GM18909 (cell line): ENCODE data around the gene GMDS.

Experiments
- ATAC-seq: cut with Tn5 transposase; IDR thresholded peaks from one replicate; pipeline ENCODE4 v1.9.1; 2021; ENCODE audit warnings: mild to moderate bottlenecking; ENCODE audit not compliant: unreplicated experiment, poor library complexity

Gene GMDS

DNA sequence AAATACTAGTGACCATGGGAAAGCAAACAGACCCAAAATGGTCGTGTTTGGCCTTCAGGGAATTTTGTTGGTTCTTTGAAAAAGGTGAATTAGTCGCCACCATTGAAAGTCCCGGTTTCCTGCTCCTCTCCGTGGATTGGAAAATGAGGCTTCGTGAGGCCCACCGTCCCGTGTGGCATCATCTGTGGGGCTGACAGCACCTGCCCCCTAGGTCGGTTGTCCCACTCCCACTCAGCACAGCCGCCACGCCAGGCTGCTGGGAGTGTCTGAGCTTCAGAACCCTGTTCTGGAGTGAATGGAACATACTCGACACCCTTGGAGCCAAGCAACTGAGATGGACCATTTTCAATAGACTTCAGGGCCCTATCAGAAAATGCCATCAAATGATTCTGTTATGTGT lies 668.7 kb downstream of the GMDS start:
- no peak for ATAC-seq

DNA sequence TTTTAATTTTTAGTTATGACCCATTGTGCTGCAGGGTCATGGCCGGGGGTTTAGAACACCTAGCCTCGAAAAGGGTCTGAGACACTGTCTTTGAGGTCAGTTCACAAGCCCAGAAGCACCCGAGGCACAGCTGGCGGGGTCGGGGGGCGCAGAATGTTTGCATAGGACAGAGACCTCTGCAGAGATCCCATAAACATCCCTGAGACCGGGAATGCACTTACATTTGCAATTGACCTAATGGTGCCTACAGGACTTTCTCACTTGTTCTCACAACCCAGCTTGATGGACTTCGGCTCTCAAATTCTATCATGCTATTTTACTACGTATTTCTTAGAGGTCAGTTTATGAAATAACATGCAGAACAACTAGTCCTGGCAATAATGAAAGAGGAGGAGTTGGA lies 669.2 kb downstream of the GMDS start:
- no peak for ATAC-seq

DNA sequence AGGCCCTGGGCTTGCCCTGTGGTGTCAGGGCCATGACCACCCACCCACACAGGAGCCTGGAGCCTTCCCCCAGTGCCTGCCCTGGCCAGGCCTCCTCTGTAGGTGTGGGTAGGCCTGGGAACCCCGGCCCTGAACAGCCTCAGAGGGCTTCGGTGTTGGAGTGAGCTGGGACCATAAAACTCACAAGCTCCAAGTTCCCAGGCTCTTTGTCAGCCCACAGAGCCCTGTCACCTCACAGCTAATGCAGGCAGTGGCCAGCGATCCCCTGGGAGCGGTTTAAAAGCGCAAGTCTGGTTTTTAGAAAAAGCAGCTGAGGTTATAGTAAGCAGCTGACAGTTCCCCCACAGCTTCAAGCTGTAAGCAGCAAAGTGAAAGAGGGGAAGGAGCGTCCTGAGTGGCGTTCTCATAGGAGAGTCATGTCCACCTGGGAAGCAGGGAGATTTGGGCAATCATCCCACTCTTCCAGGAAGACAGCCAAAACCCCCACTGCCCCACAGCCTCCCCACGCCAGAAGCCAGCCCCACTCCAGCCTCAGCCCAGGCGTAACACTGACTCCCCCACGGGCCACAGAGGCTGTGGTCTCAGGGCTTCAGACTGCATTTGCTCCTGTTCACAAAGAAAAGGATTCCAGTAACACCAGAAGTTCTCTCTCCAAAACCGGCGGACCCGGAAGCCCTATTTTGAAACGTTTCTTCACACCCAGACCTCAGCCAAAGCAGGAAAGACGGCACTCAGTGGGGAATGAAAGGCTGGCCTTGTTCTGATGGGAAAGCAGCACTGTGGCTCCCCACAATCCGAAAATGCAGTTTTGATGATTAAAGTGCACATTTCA lies 670.0 kb downstream of the GMDS start:
- no peak for ATAC-seq

DNA sequence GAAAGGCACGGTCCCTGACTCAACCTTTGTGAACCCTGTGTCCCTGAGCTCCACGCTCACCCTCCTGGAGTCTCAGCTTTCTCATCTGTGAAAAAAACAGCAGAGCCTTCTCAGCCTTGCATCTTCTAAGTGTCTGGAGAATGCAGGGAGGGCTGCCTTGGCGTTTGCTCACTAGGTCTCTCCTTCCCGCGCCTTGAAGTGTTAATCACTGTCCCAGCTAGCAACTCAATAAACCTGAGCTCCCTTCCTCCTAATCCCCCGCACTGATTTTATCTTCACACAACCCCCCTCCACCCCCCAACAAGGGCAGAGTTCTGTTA lies 670.6 kb downstream of the GMDS start:
- no peak for ATAC-seq

DNA sequence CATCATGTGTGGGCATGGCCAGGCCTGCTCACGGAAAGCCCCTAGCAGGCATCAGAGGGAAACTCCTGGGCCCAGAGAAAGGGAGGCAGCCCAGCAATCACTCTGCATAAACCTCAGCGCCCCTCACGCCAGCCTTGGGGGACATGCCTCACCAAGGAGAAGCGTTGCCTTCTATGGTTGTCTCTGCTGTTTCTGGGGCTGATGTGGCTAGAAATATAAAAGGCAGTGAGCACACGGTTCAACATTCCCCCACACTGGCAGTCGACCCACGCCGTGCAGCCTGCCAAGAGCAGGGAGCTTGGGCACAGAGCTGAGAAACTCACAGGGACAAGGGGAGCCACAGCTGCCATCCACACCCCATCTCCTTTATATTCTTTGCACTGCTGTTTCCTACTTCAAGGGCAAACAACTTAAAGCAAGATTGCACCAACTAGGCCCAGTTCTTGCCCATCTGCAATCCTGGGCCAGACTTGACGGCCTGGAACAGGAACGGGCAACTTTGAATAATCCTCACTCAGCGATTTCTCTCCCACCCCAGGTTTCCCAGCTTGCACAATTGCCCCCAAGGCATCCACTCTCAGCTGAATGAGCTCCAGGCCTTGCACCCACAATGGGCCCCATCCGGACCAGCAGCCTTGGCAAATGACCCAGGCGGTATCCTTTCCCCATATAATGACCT lies 671.2 kb downstream of the GMDS start:
- no peak for ATAC-seq
